ENCODE data around the gene BNIP3. TPM values are rescaled to one million over a fixed set of nuclear protein-coding genes. Genes with fewer than 3 reads are reported as not detected.

The BNIP3 gene
- total and polyA plus RNA-seq, 2 experiments from 2014 or later = 82.4 to 112 TPM

DNA sequence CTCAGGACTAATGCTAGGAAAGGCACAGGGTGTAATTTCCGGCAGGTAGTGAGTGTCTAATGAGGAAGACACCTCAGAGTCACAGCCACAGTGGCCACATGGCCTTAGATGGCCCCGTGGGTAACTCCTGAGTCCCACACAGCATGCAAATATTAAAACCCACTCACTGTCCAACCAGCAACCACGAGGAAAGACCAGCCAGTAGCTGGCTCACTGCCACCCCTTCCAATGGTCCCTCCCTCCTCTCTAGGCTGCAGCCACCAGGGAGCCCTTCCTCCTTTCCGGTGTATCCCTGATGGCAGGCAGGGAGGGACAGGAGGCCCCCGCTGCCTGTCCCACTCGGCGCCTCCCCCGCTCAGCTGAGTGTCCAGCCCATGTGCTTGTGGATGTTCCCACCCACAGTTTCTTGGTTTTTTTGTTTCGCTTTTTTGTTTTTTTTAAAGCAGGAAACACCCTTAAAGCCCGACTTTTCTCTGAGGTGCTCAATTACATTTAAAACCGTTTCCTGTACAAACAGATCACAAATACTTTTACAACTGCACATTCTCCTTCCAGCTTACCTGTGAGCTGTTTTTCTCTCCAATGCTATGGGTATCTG is 9.2 kb downstream of the BNIP3 start:
- TF ChIP-seq EZH2phosphoT487 (IDR thresholded peaks at IDR 0.05; ENCODE audit: low read depth, severe bottlenecking, unreplicated experiment) (no peak), EZH2 (IDR thresholded peaks at IDR 0.05; ENCODE audit: borderline replicate concordance) (no peak)
- TF ChIP-seq, protein P1, sequence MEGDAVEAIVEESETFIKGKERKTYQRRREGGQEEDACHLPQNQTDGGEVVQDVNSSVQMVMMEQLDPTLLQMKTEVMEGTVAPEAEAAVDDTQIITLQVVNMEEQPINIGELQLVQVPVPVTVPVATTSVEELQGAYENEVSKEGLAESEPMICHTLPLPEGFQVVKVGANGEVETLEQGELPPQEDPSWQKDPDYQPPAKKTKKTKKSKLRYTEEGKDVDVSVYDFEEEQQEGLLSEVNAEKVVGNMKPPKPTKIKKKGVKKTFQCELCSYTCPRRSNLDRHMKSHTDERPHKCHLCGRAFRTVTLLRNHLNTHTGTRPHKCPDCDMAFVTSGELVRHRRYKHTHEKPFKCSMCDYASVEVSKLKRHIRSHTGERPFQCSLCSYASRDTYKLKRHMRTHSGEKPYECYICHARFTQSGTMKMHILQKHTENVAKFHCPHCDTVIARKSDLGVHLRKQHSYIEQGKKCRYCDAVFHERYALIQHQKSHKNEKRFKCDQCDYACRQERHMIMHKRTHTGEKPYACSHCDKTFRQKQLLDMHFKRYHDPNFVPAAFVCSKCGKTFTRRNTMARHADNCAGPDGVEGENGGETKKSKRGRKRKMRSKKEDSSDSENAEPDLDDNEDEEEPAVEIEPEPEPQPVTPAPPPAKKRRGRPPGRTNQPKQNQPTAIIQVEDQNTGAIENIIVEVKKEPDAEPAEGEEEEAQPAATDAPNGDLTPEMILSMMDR (IDR thresholded peaks at IDR 0.05; ENCODE audit: poor library complexity) = no peak
- no peak overlapping the region for H3K4me3 ChIP-seq
- H3K27me3 ChIP-seq = no peaks in the 10 kb centered on the region
- no peaks in the 10 kb centered on the region for H3K9me2 ChIP-seq (replicated peaks; ENCODE audit: insufficient read depth)
- no peak for DNase-seq (ENCODE audit: low spot score)
- H3K4me2 ChIP-seq = no peak overlapping the region
- no peaks in the 10 kb centered on the region for H3K36me3 ChIP-seq (replicated peaks; ENCODE audit: insufficient read depth, low read depth)
- WGBS (ENCODE audit: low lambda C conversion rate, missing lambda C conversion rate) = 63% methylated on average over 11 of the region's 11 CpGs
- H3K27ac ChIP-seq = no peak overlapping the region
- peaks cover 50% of the 10 kb centered on the region for H3K79me2 ChIP-seq
- no peaks in the 10 kb centered on the region for H3K9me3 ChIP-seq (ENCODE audit: low read depth)
- H3K4me1 ChIP-seq (ENCODE audit: insufficient read depth) = no peaks in the 10 kb centered on the region
- H4K20me1 ChIP-seq (ENCODE audit: insufficient read depth, poor library complexity, severe bottlenecking) = peaks cover 47% of the 10 kb centered on the region
- H2AFZ ChIP-seq = no peak overlapping the region

DNA sequence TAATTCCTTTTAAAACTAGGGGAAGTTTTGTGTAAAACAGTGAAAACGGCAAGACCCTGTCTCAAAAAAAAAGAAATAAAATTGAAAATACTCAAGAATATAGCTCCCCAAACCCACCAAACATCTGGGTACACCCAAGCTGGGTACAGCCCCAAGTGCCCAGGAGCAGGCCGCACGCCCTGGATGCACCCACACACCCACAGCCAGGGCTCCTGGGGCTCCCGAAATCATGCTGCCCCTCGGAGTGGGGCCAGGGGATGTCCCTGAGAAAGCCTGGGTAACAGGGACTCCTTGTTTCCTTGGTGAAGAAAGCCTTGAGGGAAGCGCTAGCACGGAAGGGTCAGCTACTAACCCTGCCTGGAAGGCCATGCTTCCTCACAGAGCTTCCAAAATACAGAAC is 10.1 kb downstream of the BNIP3 start:
- Histone ChIP-seq H3K4me3 (no peak overlapping the region), H3K4me1 (ENCODE audit: insufficient read depth) (no peaks in the 10 kb centered on the region), H3K27me3 (no peaks in the 10 kb centered on the region), H3K9me3 (ENCODE audit: low read depth) (no peaks in the 10 kb centered on the region), H3K9me2 (replicated peaks; ENCODE audit: insufficient read depth) (no peaks in the 10 kb centered on the region), H3K4me2 (no peak overlapping the region), H3K36me3 (replicated peaks; ENCODE audit: insufficient read depth, low read depth) (no peaks in the 10 kb centered on the region), H4K20me1 (ENCODE audit: insufficient read depth, poor library complexity, severe bottlenecking) (peaks cover 41% of the 10 kb centered on the region), H3K27ac (no peak overlapping the region), H3K79me2 (peaks cover 40% of the 10 kb centered on the region), H2AFZ (no peak overlapping the region)
- no peak for DNase-seq (ENCODE audit: low spot score)
- TF ChIP-seq, protein P1 (IDR thresholded peaks at IDR 0.05; ENCODE audit: poor library complexity) = no peak
- TF ChIP-seq EZH2 (IDR thresholded peaks at IDR 0.05; ENCODE audit: borderline replicate concordance) (no peak), EZH2phosphoT487 (IDR thresholded peaks at IDR 0.05; ENCODE audit: low read depth, severe bottlenecking, unreplicated experiment) (no peak)
- WGBS (ENCODE audit: low lambda C conversion rate, missing lambda C conversion rate) = 94% methylated on average over 7 of the region's 7 CpGs

DNA sequence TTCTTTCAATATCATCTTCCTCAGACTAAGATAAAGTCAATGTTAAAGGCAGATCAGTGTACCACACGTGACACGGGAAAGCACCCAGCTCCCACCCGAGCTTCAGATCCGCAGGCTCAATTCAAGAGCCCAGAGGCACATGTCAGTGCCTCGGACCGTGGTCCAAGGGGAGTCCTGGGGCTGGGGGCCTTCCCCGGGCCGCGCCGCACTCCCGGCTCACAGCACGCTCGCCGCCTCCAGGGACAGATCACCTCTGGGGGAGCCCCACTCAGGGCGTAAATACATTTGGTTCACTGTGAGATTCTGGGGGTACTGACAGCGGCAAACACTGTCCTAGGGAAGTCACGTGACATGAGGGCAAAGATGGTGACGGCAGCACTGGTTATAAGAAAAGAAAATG is 10.8 kb downstream of the BNIP3 start:
- peaks cover 35% of the 10 kb centered on the region for H4K20me1 ChIP-seq (ENCODE audit: insufficient read depth, poor library complexity, severe bottlenecking)
- peaks cover 33% of the 10 kb centered on the region for H3K79me2 ChIP-seq

More for the DNA sequence above, 10.8 kb downstream of the BNIP3 start:
- Histone ChIP-seq H3K36me3 (replicated peaks; ENCODE audit: insufficient read depth, low read depth) (no peaks in the 10 kb centered on the region), H3K27ac (no peak overlapping the region), H3K9me3 (ENCODE audit: low read depth) (no peaks in the 10 kb centered on the region), H3K9me2 (replicated peaks; ENCODE audit: insufficient read depth) (no peaks in the 10 kb centered on the region), H3K4me3 (no peak overlapping the region), H3K27me3 (no peaks in the 10 kb centered on the region), H2AFZ (no peak overlapping the region), H3K4me1 (ENCODE audit: insufficient read depth) (no peaks in the 10 kb centered on the region), H3K4me2 (no peak overlapping the region)
- no peak for DNase-seq (ENCODE audit: low spot score)
- TF ChIP-seq, protein P1 (IDR thresholded peaks at IDR 0.05; ENCODE audit: poor library complexity) = no peak
- 98% methylated on average over 18 of the region's 18 CpGs for WGBS (ENCODE audit: low lambda C conversion rate, missing lambda C conversion rate)

Measured in hepatocyte (in vitro differentiated cells).